ENCODE measurements around the gene GRID1. TPM values are rescaled to one million over a fixed set of nuclear protein-coding genes. Genes with fewer than 3 reads are reported as not detected.
"Not testable (repeated sequence)": the region's sequence is repeated elsewhere in the genome, so short reads cannot be mapped to it uniquely, and the experiment has no call there.

Gene GRID1
- total RNA-seq, 1 donor from 2014 or later: 0.60 TPM

GRCh38 chr10:85848756-85849155 lies 517.8 kb downstream of the GRID1 start:
- no peaks in the 10 kb centered on the region for H3K27me3 Mint-ChIP-seq (ENCODE audit: low read depth)
- no peak overlapping the region for H3K27ac Mint-ChIP-seq (ENCODE audit: unreplicated experiment)
- H3K4me3 Mint-ChIP-seq (ENCODE audit: unreplicated experiment): no peak overlapping the region
- no peaks in the 10 kb centered on the region for H3K36me3 Mint-ChIP-seq (ENCODE audit: low read depth)
- DNase-seq (ENCODE audit: low spot score): no peak
- peaks cover 45% of the 10 kb centered on the region for H3K4me1 Mint-ChIP-seq (ENCODE audit: low read depth)
- TF ChIP-seq CTCF (IDR thresholded peaks at IDR 0.05): no peak
- H3K9me3 Mint-ChIP-seq (ENCODE audit: low read depth): peaks cover 11% of the 10 kb centered on the region

GRCh38 chr10:85847085-85847484 lies 519.5 kb downstream of the GRID1 start:
- DNase-seq (ENCODE audit: low spot score): no peak
- no peak for TF ChIP-seq CTCF (IDR thresholded peaks at IDR 0.05)
- no peaks in the 10 kb centered on the region for H3K36me3 Mint-ChIP-seq (ENCODE audit: low read depth)
- peaks cover 12% of the 10 kb centered on the region for H3K9me3 Mint-ChIP-seq (ENCODE audit: low read depth)
- H3K4me1 Mint-ChIP-seq (ENCODE audit: low read depth): peaks cover 37% of the 10 kb centered on the region
- H3K27ac Mint-ChIP-seq (ENCODE audit: unreplicated experiment): no peak overlapping the region
- H3K27me3 Mint-ChIP-seq (ENCODE audit: low read depth): no peaks in the 10 kb centered on the region
- H3K4me3 Mint-ChIP-seq (ENCODE audit: unreplicated experiment): no peak overlapping the region

- H3K27me3 Mint-ChIP-seq (ENCODE audit: low read depth); H3K27ac Mint-ChIP-seq (ENCODE audit: unreplicated experiment); H3K4me3 Mint-ChIP-seq (ENCODE audit: unreplicated experiment); DNase-seq (ENCODE audit: low spot score); H3K4me1 Mint-ChIP-seq (ENCODE audit: low read depth): not testable (repeated sequence)
- Mint-ChIP-seq H3K9me3 (ENCODE audit: low read depth) (peaks cover 56% of the 10 kb centered on the region), H3K36me3 (ENCODE audit: low read depth) (peaks cover 14% of the 10 kb centered on the region)
Observed at GRCh38 chr10:85838660-85839059, 527.9 kb downstream of the GRID1 start.

DNA sequence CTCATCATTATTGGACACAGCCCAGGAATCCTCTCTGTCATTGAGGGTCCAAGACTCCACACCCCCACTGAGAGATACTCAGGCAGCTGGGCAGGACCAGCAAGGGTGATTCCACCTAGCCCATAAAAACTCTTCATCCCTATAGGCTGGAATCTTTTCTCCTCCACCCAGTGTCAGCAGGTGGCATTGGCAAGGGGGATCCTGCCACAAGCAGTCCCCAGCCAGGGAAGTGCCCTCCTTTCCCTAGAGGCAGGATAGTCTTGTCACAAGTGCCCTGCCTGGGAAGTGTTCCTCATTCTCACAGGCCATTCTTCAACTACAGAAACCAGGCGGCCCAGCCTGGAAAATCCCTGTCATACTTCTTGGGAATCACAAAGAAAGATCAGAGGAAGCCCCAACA lies 533.6 kb downstream of the GRID1 start:
- Mint-ChIP-seq H3K27ac (ENCODE audit: unreplicated experiment) (no peak overlapping the region), H3K4me3 (ENCODE audit: unreplicated experiment) (no peak overlapping the region), H3K4me1 (ENCODE audit: low read depth) (no peaks in the 10 kb centered on the region), H3K36me3 (ENCODE audit: low read depth) (peaks cover 6% of the 10 kb centered on the region), H3K9me3 (ENCODE audit: low read depth) (peaks cover 56% of the 10 kb centered on the region), H3K27me3 (ENCODE audit: low read depth) (no peaks in the 10 kb centered on the region)
- no peak for TF ChIP-seq CTCF (IDR thresholded peaks at IDR 0.05)
- DNase-seq (ENCODE audit: low spot score): no peak

- DNase-seq (ENCODE audit: low spot score): no peak
- H3K27ac Mint-ChIP-seq (ENCODE audit: unreplicated experiment): no peak overlapping the region
- H3K4me3 Mint-ChIP-seq (ENCODE audit: unreplicated experiment): no peak overlapping the region
- H3K27me3 Mint-ChIP-seq (ENCODE audit: low read depth): no peaks in the 10 kb centered on the region
- no peaks in the 10 kb centered on the region for H3K4me1 Mint-ChIP-seq (ENCODE audit: low read depth)
- TF ChIP-seq CTCF (IDR thresholded peaks at IDR 0.05): no peak
- H3K36me3 Mint-ChIP-seq (ENCODE audit: low read depth): peaks cover 2% of the 10 kb centered on the region
- H3K9me3 Mint-ChIP-seq (ENCODE audit: low read depth): peaks cover 57% of the 10 kb centered on the region
Observed at GRCh38 chr10:85831422-85831821, 535.2 kb downstream of the GRID1 start.

DNA sequence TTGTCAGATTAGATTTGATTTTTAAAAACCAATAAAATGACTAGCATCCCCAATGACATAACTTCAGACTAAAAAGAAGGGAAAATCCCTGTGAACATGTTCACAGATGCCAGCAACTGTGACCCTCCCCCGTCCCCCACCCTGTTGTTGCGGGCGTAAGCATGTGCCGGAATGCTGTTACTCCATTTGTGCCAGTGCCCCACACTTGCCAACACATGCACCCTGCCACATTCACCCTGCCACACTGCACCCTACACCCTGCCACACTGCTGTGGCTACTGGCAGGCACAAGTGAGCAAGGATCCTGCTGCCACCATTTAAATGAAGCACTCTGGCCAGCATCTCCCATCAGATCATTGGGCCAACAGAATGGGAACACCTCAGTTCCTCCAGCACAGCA lies 540.2 kb downstream of the GRID1 start:
- TF ChIP-seq CTCF (IDR thresholded peaks at IDR 0.05): no peak
- Mint-ChIP-seq H3K4me3 (ENCODE audit: unreplicated experiment) (no peak overlapping the region), H3K27ac (ENCODE audit: unreplicated experiment) (no peak overlapping the region), H3K4me1 (ENCODE audit: low read depth) (no peaks in the 10 kb centered on the region), H3K27me3 (ENCODE audit: low read depth) (no peaks in the 10 kb centered on the region), H3K9me3 (ENCODE audit: low read depth) (peaks cover 35% of the 10 kb centered on the region), H3K36me3 (ENCODE audit: low read depth) (no peaks in the 10 kb centered on the region)
- no peak for DNase-seq (ENCODE audit: low spot score)
